ENCODE measurements around the gene BASP1.
"Not testable (repeated sequence)": the region's sequence is repeated elsewhere in the genome, so short reads cannot be mapped to it uniquely, and the experiment has no call there.

Gene BASP1

GRCh38 chr5:17317473-17317872, 100.0 kb downstream of the BASP1 start:
- DNase-seq (ENCODE audit: low read depth, low spot score) = no peak

GRCh38 chr5:17319095-17319494, 101.7 kb downstream of the BASP1 start:
- DNase-seq (ENCODE audit: low read depth, low spot score) = not testable (repeated sequence)

DNA sequence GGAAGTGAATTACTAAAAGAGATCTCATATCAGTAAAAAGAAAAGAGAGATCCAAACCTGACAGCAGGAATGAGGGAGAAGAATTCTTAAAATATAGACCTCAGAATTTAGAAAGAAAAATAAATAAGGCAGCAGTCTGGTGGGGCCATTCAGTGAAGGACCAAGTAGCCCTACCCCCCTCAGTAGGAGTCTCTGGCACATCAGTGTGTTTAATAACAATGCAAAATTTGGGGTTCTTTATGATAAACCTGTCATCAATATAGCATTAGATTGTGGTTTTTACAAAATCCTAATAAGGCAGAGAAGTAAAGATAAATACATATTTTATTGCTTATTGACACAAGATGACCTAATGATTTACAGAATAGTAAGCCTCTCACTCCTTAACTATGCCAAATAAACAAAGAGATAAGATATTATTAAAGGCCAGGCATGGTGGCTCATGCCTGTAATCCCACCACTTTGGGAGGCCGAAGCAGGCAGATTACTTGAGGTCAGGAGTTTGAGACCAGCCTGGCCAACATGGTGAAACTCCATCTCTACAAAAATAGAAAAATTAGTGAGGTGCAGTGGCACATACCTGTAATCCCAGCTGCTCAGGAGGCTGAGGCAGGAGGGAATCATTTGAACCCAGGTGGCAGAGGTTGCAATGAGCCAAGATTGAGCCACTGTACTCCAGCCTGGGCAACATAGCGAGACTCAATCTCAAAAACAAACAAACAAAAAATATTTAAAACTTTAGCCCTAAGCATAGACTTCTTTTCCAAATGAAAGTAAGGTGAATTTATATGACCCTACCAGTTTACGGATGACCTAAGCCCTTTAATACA, 108.6 kb downstream of the BASP1 start:
- DNase-seq (ENCODE audit: low read depth, low spot score) = no peak

Data from astrocyte of the hippocampus (primary cell).